HepG2 (cell line): Measurements from ENCODE around the gene PDGFRB. TPM values are rescaled to one million over a fixed set of nuclear protein-coding genes. Genes with fewer than 3 reads are reported as not detected.

Experiments
- CEBPG ChIP-seq: IDR thresholded peaks from 2 replicates; pipeline ENCODE4 v1.6.1; 2016
- ELF1 ChIP-seq: sonication (generic); formaldehyde crosslinking; IDR thresholded peaks from 2 replicates; pipeline ENCODE4 v1.4.0; 2020; ENCODE audit warnings: missing genetic modification reagents
- GATAD1 ChIP-seq: IDR thresholded peaks from 2 replicates; pipeline ENCODE4 v1.6.1; 2016; ENCODE audit warnings: missing genetic modification reagents, missing compliant biosample characterization
- HOXA9 ChIP-seq: sonication (generic); formaldehyde crosslinking; IDR thresholded peaks from 2 replicates; pipeline ENCODE4 v1.8.1; 2022; ENCODE audit warnings: missing genetic modification reagents, mild to moderate bottlenecking, moderate library complexity, borderline replicate concordance
- ISX ChIP-seq: sonication (generic); formaldehyde crosslinking; conservative IDR thresholded peaks from 2 replicates; pipeline ENCODE4 v1.5.0; 2020; ENCODE audit warnings: missing genetic modification reagents
- KDM3A ChIP-seq: IDR thresholded peaks from 2 replicates; pipeline ENCODE4 v1.6.1; 2018; ENCODE audit warnings: low read depth, missing compliant biosample characterization
- KLF6 ChIP-seq: IDR thresholded peaks from 2 replicates; pipeline ENCODE4 v1.8.0; 2016; ENCODE audit warnings: missing biosample characterization, missing genetic modification reagents
- MED1 ChIP-seq: sonication (generic); formaldehyde crosslinking; IDR thresholded peaks from 2 replicates; pipeline ENCODE4 v1.4.0; 2020; ENCODE audit warnings: missing genetic modification reagents
- MIER3 ChIP-seq: IDR thresholded peaks from 2 replicates; pipeline ENCODE4 v1.6.1; 2016; ENCODE audit warnings: missing compliant biosample characterization, borderline replicate concordance
- MTA1 ChIP-seq: sonication (generic); formaldehyde crosslinking; IDR thresholded peaks from 2 replicates; pipeline ENCODE4 v1.4.0; 2020; ENCODE audit warnings: missing genetic modification reagents, mild to moderate bottlenecking, borderline replicate concordance
- SOX13 ChIP-seq, 3 experiments: fragments of 450-650 bp in 1 of 3; sonication (generic) in 1 of 3; formaldehyde crosslinking in 1 of 3; IDR thresholded peaks in 2 of 3; conservative IDR thresholded peaks in 1 of 3; 2 replicates each; pipeline versions ENCODE4 v1.5.0 to v1.6.1; 2016 to 2020; ENCODE audit warnings: antibody characterized with exemption in 1 of 3, mild to moderate bottlenecking in 1 of 3, missing compliant biosample characterization in 1 of 3, missing genetic modification reagents in 1 of 3, moderate library complexity in 1 of 3
- SPEN ChIP-seq: sonication (generic); formaldehyde crosslinking; IDR thresholded peaks from 2 replicates; pipeline ENCODE4 v1.5.1; 2020; ENCODE audit warnings: low read depth, mild to moderate bottlenecking, missing genetic modification reagents
- STAG1 ChIP-seq: sonication (generic); formaldehyde crosslinking; IDR thresholded peaks from 2 replicates; pipeline ENCODE4 v1.4.0; 2020; ENCODE audit warnings: missing genetic modification reagents
- TARDBP ChIP-seq: sonication (generic); formaldehyde crosslinking; IDR thresholded peaks from 2 replicates; pipeline ENCODE4 v1.8.0; 2022; ENCODE audit warnings: mild to moderate bottlenecking, missing genetic modification reagents
- ZBTB20 ChIP-seq: sonication (generic); formaldehyde crosslinking; IDR thresholded peaks from 2 replicates; pipeline ENCODE4 v1.8.1; 2023; ENCODE audit warnings: missing genetic modification reagents, low read depth, mild to moderate bottlenecking, borderline replicate concordance
- ZEB1 ChIP-seq: IDR thresholded peaks from 2 replicates; pipeline ENCODE4 v1.6.1; 2012; ENCODE audit warnings: mild to moderate bottlenecking, low read depth, inconsistent platforms; ENCODE audit not compliant: insufficient replicate concordance
- ZFP1 ChIP-seq: IDR thresholded peaks from 2 replicates; pipeline ENCODE4 v1.6.1; 2016
- ZNF124 ChIP-seq: sonication (generic); formaldehyde crosslinking; IDR thresholded peaks from 2 replicates; pipeline ENCODE4 v1.4.0; 2020; ENCODE audit warnings: missing genetic modification reagents
- ZNF230 ChIP-seq: sonication (generic); formaldehyde crosslinking; IDR thresholded peaks from 2 replicates; pipeline ENCODE4 v1.4.0; 2020; ENCODE audit warnings: mild to moderate bottlenecking, missing genetic modification reagents
- ZNF501 ChIP-seq: sonication (generic); formaldehyde crosslinking; IDR thresholded peaks from 2 replicates; pipeline ENCODE4 v1.5.1; 2020; ENCODE audit warnings: mild to moderate bottlenecking, moderate library complexity, missing genetic modification reagents
- ZNF792 ChIP-seq: IDR thresholded peaks from 2 replicates; pipeline ENCODE4 v1.6.1; 2016
- polyA plus RNA-seq, 8 experiments: library from polyadenylated mRNA; depleted of rRNA in 3 of 8; stranded (reverse) in 7 of 8; unstranded in 1 of 8; fragments of >200 nt; fragmentation: Illumina TruSeq in 4 of 8; extraction: Trizol in 4 of 8; gene quantifications; 2 replicates each; pipeline versions ENCODE4 v1.2.1 to v1.2.3, GENCODE V29; 2011 to 2016; ENCODE audit warnings: low read depth in 4 of 8, missing spikeins in 1 of 8, mixed read lengths in 1 of 8; ENCODE audit not compliant: insufficient read depth in 1 of 8
- total RNA-seq, 5 experiments: library from RNA; depleted of rRNA; stranded (reverse); fragments of >200 nt; fragmentation: Illumina TruSeq; extraction: Trizol; gene quantifications; 2 replicates each; pipeline ENCODE4 v1.2.3, GENCODE V29; 2016; ENCODE audit warnings: low read depth in 1 of 5
- TF ChIP-seq, protein P1 (sequence below): sonication (generic); formaldehyde crosslinking; IDR thresholded peaks from 2 replicates; pipeline ENCODE4 v1.5.1; 2020; ENCODE audit warnings: mild to moderate bottlenecking, missing genetic modification reagents, moderate library complexity
- TF ChIP-seq, protein P2 (sequence below): IDR thresholded peaks from 2 replicates; pipeline ENCODE4 v1.6.1; 2016; ENCODE audit warnings: mild to moderate bottlenecking
- TF ChIP-seq, protein P3 (sequence below): sonication (generic); formaldehyde crosslinking; IDR thresholded peaks from 2 replicates; pipeline ENCODE4 v1.5.0; 2020; ENCODE audit warnings: mild to moderate bottlenecking, missing genetic modification reagents, moderate library complexity

PDGFRB gene
- total and polyA plus RNA-seq, 2 of the 13 experiments (the other 11 are each of a cell fraction or from before 2014, with no cell fraction given) = 4.0 to 21.0 TPM

DNA sequence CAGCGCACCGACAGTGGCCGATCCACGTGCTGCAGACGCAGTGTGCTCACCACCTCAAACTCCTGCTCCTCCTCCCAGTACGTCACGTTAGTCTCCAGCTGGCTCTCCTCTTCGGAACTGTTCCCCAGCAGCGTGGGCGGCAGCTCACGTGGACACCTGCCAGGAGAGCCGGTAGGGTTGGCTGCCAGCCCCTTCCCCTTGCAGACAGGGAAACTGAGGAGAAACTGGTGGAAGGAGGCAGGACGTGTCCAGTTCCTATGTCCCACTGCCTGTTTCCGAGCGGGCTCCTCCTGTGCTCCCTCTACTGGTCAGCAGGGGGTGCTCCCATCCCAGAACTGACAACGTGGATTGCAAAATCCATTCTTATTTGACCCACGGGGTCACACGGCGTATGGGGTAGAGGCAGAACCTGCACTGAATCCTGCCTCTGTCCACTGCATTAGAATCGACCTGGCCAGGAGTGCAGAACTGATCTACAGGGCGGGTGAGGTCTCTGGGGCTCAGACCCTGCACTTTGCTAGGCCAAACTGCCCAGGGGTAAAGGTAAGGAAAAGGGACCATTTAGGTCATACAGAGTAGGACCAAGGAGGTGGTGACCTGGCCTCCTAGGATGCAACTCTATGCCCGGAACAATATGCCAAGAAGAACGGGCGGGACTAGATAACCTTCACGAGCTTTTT is 25.7 kb downstream of the PDGFRB start (continued):
- TF ChIP-seq ZNF124 (CRISPR knock-in tag) (peak; percentile 77; the same call in 1 of the 2 replicates), ZBTB20 (CRISPR knock-in tag) (no peak), HOXA9 (CRISPR knock-in tag) (0 out of 2 replicates have a peak, but pooled peaks have one; percentile 54), ZNF501 (CRISPR knock-in tag) (peak; percentile 67), KDM3A (CRISPR knock-in tag) (peak; percentile 82), MTA1 (peak; percentile 73; the same call in 1 of the 2 replicates), SPEN (CRISPR knock-in tag) (peak; percentile 78), SOX13 (IDR thresholded peaks at IDR 0.05) (no peak), SOX13 (CRISPR knock-in tag; conservative IDR thresholded peaks at IDR 0.05 in 1 of 2, IDR thresholded peaks at IDR 0.05 in 1 of 2) (peak in 1 of 2 experiments; percentile 37; a peak in 1 of 4 replicates), STAG1 (CRISPR knock-in tag) (peak; percentile 97), ZNF792 (peak; percentile 38; the same call in 1 of the 2 replicates), ISX (CRISPR knock-in tag) (no peak), ZFP1 (CRISPR knock-in tag) (0 out of 2 replicates have a peak, but pooled peaks have one; percentile 25), TARDBP (CRISPR knock-in tag) (peak; percentile 41; the same call in 1 of the 2 replicates), ZEB1 (no peak), MIER3 (CRISPR knock-in tag) (peak; percentile 40; the same call in 1 of the 2 replicates), MED1 (peak; percentile 32; the same call in 1 of the 2 replicates), KLF6 (CRISPR knock-in tag) (peak; percentile 67; the same call in 1 of the 2 replicates), ZNF230 (CRISPR knock-in tag) (0 out of 2 replicates have a peak, but pooled peaks have one; percentile 87), ELF1 (CRISPR knock-in tag) (peak; percentile 35; the same call in 1 of the 2 replicates), CEBPG (CRISPR knock-in tag) (peak; percentile 97), GATAD1 (CRISPR knock-in tag) (peak; percentile 56; the same call in 1 of the 2 replicates)
- TF ChIP-seq, protein P1, sequence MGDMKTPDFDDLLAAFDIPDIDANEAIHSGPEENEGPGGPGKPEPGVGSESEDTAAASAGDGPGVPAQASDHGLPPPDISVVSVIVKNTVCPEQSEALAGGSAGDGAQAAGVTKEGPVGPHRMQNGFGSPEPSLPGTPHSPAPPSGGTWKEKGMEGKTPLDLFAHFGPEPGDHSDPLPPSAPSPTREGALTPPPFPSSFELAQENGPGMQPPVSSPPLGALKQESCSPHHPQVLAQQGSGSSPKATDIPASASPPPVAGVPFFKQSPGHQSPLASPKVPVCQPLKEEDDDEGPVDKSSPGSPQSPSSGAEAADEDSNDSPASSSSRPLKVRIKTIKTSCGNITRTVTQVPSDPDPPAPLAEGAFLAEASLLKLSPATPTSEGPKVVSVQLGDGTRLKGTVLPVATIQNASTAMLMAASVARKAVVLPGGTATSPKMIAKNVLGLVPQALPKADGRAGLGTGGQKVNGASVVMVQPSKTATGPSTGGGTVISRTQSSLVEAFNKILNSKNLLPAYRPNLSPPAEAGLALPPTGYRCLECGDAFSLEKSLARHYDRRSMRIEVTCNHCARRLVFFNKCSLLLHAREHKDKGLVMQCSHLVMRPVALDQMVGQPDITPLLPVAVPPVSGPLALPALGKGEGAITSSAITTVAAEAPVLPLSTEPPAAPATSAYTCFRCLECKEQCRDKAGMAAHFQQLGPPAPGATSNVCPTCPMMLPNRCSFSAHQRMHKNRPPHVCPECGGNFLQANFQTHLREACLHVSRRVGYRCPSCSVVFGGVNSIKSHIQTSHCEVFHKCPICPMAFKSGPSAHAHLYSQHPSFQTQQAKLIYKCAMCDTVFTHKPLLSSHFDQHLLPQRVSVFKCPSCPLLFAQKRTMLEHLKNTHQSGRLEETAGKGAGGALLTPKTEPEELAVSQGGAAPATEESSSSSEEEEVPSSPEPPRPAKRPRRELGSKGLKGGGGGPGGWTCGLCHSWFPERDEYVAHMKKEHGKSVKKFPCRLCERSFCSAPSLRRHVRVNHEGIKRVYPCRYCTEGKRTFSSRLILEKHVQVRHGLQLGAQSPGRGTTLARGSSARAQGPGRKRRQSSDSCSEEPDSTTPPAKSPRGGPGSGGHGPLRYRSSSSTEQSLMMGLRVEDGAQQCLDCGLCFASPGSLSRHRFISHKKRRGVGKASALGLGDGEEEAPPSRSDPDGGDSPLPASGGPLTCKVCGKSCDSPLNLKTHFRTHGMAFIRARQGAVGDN = peak; percentile 74
- TF ChIP-seq, protein P2, sequence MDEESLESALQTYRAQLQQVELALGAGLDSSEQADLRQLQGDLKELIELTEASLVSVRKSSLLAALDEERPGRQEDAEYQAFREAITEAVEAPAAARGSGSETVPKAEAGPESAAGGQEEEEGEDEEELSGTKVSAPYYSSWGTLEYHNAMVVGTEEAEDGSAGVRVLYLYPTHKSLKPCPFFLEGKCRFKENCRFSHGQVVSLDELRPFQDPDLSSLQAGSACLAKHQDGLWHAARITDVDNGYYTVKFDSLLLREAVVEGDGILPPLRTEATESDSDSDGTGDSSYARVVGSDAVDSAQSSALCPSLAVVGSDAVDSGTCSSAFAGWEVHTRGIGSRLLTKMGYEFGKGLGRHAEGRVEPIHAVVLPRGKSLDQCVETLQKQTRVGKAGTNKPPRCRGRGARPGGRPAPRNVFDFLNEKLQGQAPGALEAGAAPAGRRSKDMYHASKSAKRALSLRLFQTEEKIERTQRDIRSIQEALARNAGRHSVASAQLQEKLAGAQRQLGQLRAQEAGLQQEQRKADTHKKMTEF (CRISPR knock-in tag) = peak; percentile 56; the same call in 1 of the 2 replicates
- TF ChIP-seq, protein P3, sequence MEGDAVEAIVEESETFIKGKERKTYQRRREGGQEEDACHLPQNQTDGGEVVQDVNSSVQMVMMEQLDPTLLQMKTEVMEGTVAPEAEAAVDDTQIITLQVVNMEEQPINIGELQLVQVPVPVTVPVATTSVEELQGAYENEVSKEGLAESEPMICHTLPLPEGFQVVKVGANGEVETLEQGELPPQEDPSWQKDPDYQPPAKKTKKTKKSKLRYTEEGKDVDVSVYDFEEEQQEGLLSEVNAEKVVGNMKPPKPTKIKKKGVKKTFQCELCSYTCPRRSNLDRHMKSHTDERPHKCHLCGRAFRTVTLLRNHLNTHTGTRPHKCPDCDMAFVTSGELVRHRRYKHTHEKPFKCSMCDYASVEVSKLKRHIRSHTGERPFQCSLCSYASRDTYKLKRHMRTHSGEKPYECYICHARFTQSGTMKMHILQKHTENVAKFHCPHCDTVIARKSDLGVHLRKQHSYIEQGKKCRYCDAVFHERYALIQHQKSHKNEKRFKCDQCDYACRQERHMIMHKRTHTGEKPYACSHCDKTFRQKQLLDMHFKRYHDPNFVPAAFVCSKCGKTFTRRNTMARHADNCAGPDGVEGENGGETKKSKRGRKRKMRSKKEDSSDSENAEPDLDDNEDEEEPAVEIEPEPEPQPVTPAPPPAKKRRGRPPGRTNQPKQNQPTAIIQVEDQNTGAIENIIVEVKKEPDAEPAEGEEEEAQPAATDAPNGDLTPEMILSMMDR (CRISPR knock-in tag) = peak; percentile 99
